Peyer's patch (tissue), 4 donors: ENCODE measurements around the gene LMBR1.

Source experiments
- CTCF ChIP-seq, 6 experiments: fragments of 450-650 bp in 4 of 6; fragments of 200-600 bp in 2 of 6; sonication (generic) in 1 of 6; IDR thresholded peaks; one replicate each; pipeline ENCODE4 v1.5.1; 2017 to 2019; ENCODE audit warnings: antibody characterized with exemption in 6 of 6, mild to moderate bottlenecking in 3 of 6, moderate library complexity in 1 of 6
- POLR2A ChIP-seq, 2 donors: fragments of 450-650 bp; IDR thresholded peaks; one replicate each; pipeline ENCODE4 v1.5.1; 2017; ENCODE audit warnings: antibody characterized with exemption in 2 of 2, mild to moderate bottlenecking in 2 of 2, moderate library complexity in 2 of 2

DNA sequence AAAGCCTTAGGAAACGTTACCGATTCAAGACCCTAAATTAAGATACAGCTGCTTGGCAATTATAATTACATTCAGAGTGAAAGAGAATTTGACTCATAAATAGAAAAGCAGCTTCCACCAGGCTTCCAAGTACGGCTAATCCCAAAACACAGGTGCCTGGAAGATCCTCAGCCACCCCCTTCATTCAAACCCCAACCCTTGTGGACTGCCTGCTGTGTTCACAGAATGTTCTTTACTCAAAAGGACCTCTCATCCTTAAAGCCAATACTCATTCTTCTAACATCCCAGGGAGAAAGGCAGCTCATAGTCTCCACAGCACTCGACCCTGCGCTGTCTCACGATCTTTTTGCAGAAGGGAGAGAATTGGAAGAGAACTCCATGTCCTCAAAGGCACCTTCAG, 219.5 kb downstream of the LMBR1 start:
- TF ChIP-seq CTCF (IDR thresholded peaks at IDR 0.05) (no peak), POLR2A (IDR thresholded peaks at IDR 0.05) (no peak)
